Lower leg skin (tissue), 4 donors: ENCODE data around the gene THBS3. TPM values are rescaled to one million over a fixed set of nuclear protein-coding genes. Genes with fewer than 3 reads are reported as not detected.

Source experiments
- DNase-seq, 2 donors: peaks; one replicate each; pipeline ENCODE4 v3.0.0-alpha.2; 2019; ENCODE audit warnings: low spot score in 2 of 2
- H3K4me3 ChIP-seq: fragments of 200-600 bp; sonication (generic); 2 replicates; pipeline ENCODE4 v1.5.1; 2017; ENCODE audit warnings: mild to moderate bottlenecking, low read depth; ENCODE audit not compliant: poor library complexity, severe bottlenecking
- CTCF ChIP-seq, 3 donors: fragments of 450-650 bp; IDR thresholded peaks; one replicate each; pipeline ENCODE4 v1.5.1; 2016; ENCODE audit warnings: antibody characterized with exemption in 3 of 3, mild to moderate bottlenecking in 3 of 3, moderate library complexity in 2 of 3
- POLR2A ChIP-seq, 2 donors: fragments of 450-650 bp; IDR thresholded peaks; one replicate each; pipeline ENCODE4 v1.6.1; 2016 to 2017; ENCODE audit warnings: antibody characterized with exemption in 2 of 2, mild to moderate bottlenecking in 1 of 2, moderate library complexity in 1 of 2
- WGBS, 2 donors: methylation state at CpG; one replicate each; pipeline ENCODE4 v1.1.5; 2018; 5-methylcytosine and 5-hydroxymethylcytosine counted together
- intact Hi-C: fragments of 100-400 bp; cut with DNase I; formaldehyde crosslinking; loops from one replicate; pipeline ENCODE4 v1.15.0; 2023; ENCODE audit warnings: low total_unique reads
- total RNA-seq, 4 donors: library from RNA; depleted of rRNA; stranded (reverse); fragments of >200 nt; gene quantifications; one replicate each; pipeline ENCODE4 v1.1.0, GENCODE V29; 2016

The THBS3 gene
- total RNA-seq, 4 donors from 2014 or later = 15.6 to 26.6 (median 20.2) TPM

GRCh38 chr1:155202198-155202597, 5.5 kb downstream of the THBS3 start:
- intact Hi-C loops = no loop called here
- TF ChIP-seq CTCF (IDR thresholded peaks at IDR 0.05) = no peak
- WGBS, 2 donors = 86 to 89% methylated on average over 7 of the region's 7 CpGs
- no peak for DNase-seq
- no peak overlapping the region for H3K4me3 ChIP-seq

- TF ChIP-seq CTCF (IDR thresholded peaks at IDR 0.05) = no peak
- no peak for TF ChIP-seq POLR2A (IDR thresholded peaks at IDR 0.05)
- intact Hi-C loops = no loop called here
- H3K4me3 ChIP-seq = no peak overlapping the region
- 93 to 96% methylated on average over 5 of the region's 5 CpGs for WGBS, 2 donors
- DNase-seq = no peak
These were observed 6.8 kb downstream of the THBS3 start for GRCh38 chr1:155200920-155201319.

- intact Hi-C loops = no loop called here
- no peak for DNase-seq
- no peak overlapping the region for H3K4me3 ChIP-seq
- 89 to 90% methylated on average over 4 of the region's 4 CpGs for WGBS, 2 donors
- TF ChIP-seq POLR2A (IDR thresholded peaks at IDR 0.05) = no peak
- no peak for TF ChIP-seq CTCF (IDR thresholded peaks at IDR 0.05)
These were observed 7.9 kb downstream of the THBS3 start for GRCh38 chr1:155199792-155200191.

- WGBS, 2 donors = 94 to 98% methylated on average over 3 of the region's 3 CpGs
- DNase-seq = no peak
- intact Hi-C loops = no loop called here
- no peak for TF ChIP-seq CTCF (IDR thresholded peaks at IDR 0.05)
- TF ChIP-seq POLR2A (IDR thresholded peaks at IDR 0.05) = no peak
- H3K4me3 ChIP-seq = no peak overlapping the region
These were observed 9.2 kb downstream of the THBS3 start for GRCh38 chr1:155198547-155198906.

GRCh38 chr1:155197901-155198546, 9.7 kb downstream of the THBS3 start:
- H3K4me3 ChIP-seq = no peak overlapping the region
- WGBS, 2 donors = 89 to 92% methylated on average over 15 of the region's 15 CpGs
- intact Hi-C loops = no loop called here
- TF ChIP-seq CTCF (IDR thresholded peaks at IDR 0.05) = no peak
- no peak for TF ChIP-seq POLR2A (IDR thresholded peaks at IDR 0.05)
- no peak for DNase-seq
